Lung microvascular endothelial cell (primary cell): ENCODE results near the gene QDPR. TPM values are rescaled to one million over a fixed set of nuclear protein-coding genes. Genes with fewer than 3 reads are reported as not detected.

ENCODE experiments used
- DNase-seq, 2 donors: peaks; one replicate each; pipeline versions ENCODE4 v3.0.0 to v3.0.0-alpha.2; 2010; ENCODE audit warnings: low read depth in 2 of 2
- total RNA-seq: library from RNA; depleted of rRNA; stranded (reverse); fragments of >200 nt; gene quantifications from 2 replicates; pipeline ENCODE4 v1.2.1, GENCODE V29; 2014

QDPR gene
- total RNA-seq, 1 donor from 2014 or later: 12.7 TPM

DNA sequence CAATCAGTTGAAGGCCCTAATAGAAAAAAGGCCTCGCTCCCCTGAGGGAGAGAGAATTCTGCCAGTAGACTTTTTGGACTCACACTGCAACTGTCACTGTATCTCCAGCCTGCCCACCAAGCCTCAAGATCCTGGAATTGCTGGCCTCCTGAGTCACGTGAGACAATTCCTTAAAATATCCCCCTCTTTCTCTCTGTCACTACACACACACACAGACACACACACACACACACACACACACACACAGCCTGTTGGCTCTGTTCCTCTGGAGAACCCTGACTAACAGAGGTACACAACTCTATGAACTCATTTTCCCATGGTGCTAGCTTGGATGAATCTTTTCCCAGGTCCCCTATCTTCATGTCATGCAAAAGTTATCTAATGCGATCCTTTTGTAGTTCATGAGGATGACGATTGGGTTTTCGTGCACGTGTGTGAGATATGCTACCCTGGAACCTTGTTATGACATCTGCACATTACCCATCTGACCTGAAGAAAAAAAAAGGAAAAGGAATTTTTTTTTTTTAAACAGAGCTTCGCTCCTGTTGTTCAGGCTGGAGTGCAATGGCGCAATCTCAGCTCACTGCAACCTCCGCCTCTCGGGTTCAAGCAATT lies 16.8 kb upstream of the QDPR start:
- DNase-seq: no peak

DNA sequence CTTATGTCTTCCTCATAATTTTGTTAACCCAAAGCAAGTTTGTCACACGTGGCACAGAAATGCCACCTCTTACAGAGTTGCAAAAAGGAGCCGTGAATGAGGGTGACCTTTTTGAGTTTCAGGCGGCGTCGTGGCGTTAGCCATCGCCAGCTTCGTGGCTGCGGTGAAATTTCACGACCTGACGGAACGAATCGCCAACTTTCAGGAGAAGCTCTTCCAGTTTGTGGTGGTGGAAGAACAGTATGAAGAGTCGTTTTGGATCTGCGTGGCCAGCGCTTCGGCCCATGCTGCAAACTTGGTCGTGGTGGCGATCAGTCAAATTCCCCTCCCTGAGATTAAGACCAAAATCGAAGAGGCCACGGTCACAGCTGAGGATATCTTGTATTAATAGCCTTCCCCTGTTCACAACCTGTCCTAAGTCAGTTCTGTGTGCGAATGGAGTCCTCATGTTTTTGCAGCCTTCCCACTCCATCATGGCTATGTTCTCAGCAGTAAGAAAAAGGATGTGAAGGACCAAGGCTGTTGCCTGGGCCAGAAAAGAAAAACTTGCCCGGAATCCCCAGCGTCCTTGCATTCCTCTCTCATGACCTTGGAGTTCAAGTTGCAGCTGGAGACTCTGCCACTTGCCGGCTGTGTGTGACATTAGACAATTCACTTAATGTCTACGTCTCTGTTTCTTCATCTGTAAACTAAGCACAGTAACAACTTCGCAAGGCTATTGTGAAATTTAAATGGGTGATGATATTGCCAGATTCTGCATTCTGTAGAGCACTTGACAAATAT lies 15.0 kb upstream of the QDPR start:
- DNase-seq: no peak

DNA sequence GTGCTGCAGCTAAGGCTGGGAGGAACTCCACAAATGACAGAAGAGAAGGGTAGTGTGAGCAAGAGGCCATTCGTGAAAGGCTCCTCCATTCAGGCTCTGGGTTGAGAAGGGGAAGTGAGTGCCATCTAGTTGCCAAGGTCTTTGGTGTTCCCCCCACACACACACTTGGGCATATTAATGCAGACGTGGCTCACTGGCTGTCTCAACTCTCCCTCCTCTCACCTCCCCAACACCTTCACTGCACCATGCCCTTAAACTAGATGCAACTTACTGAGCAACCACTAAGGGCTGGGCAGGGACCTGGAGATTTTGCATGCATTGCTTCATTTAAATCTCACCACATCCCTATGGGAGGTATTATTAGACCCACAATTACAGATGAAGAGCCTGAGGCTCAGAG lies 11.8 kb upstream of the QDPR start:
- DNase-seq: no peak

DNA sequence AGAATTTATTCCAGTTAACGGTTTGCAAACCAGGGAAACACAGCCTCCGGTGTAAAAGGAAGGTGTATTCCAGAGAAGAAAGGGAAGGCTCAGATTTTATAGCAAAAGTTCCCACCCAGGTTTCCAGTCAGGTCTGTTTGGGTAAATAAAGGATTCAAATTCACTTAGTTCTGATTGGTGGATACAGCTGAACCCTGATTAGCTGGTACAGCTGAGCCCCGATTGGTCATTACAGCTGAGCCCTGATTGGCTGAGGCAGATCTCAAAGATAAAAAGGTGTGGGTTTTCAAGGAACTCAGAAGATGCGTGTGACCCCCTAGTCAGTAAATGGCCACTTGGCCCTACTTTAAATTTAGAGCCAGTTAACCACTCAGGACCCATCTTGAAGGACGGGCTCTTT lies 9.7 kb upstream of the QDPR start:
- no peak for DNase-seq

DNA sequence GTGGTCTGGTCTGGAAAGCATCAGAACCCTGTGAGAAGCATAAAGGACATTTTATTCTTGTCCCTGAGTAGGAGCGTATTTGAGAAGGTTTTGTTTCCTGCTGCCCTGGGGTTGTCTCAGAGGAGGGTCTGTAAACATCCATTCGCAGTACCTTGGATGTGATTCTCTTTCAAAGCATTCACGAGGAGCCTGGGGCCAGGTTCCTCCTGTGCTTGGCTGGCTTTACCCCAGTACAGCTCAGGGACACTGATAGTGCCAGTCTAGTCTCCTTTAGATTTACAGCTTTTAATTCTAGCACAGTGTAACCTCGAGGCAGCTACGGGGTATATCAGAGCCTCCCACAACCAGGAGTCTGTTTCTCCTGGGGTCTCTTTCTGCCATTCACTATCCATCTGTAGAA lies 5.8 kb upstream of the QDPR start:
- no peak for DNase-seq

DNA sequence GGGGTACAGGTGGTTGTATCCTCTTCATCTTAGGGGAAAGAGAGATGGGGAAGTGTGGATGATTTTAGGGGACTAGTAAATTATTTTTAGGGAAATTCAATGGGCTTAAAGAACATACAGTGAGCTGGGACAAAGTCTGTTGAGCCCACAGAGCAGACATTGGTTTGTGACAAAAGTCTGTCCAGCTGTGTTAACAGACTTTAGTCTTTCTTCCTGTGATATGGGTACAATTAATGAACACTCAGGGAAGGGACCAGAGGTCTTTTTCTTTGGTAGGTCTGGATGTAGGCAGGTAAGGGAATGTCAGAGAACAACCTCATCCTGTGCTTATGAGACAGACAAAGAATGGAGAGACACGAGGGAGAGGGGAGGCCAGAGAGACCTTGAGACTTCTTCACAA lies 5.1 kb upstream of the QDPR start:
- DNase-seq: no peak

DNA sequence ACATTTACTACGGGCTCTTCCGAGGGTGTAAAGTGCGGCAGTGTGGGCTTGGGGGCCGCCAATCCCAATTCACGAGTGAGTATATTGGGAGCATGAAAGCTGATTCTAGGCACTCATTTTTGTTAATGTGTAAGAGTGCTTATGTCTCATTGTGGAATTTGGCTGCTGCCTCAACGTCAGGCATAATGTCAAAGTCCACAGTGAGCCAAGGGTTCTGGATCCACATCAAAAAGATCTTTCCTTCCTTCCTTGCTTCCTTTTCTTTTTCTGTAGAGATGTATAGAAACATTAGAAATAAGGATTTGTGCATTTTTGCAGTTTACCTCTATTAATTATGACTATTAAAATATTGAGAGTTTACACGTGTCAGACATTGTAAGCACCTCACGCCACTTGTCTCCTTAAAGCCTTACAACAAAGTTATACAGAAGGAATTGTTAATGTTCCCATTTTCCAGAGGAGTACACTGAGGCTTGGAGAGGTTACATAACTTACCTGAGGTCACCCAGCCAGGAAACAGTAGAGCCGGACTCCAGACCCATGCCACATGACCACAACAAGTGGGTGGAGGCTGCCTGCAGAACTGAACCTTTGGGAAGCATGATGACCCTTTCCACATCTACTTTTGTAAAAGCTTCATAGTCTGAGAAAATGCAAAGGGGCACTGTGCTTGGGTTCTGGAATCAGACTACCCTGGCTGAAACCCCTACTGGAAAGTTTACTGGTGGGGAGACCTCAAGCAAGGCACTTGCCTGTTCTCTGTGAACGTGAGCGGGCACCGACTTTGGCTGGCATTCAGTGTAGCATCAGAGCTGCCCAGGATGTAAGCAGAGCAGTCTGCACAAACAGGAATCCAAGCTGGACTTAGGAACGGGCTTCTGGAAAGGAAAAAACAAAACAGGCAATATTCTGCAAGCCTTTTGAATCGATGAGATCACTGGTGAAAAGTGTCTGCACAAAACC lies 3.8 kb upstream of the QDPR start:
- peak in 1 of 2 donors; percentile 16 for DNase-seq

DNA sequence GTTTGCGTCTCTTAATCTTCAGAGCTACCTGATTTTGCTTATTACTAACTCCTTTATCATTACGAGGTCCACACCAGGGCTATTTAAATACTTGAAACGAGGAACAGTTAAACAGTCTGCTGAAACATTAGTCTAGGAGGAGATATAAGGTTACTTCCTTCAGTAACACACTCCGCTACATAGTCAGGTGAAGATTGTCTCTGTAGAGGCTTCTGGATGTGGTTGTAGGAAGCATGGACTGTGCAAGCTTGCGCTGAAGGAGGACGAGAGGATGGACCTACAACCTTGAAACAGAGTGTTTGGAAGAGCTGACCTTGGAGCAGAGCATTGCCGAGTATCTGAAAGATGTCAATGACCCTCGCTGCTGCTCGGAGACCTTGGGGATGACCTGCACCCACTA lies 3.0 kb upstream of the QDPR start, which contains the start of gene CLRN2:
CLRN2 (plus strand) TSS at position 301 of the 400 bp plus-strand sequence. CDS start 102 bp downstream, outside the sequence.
- no peak for DNase-seq

DNA sequence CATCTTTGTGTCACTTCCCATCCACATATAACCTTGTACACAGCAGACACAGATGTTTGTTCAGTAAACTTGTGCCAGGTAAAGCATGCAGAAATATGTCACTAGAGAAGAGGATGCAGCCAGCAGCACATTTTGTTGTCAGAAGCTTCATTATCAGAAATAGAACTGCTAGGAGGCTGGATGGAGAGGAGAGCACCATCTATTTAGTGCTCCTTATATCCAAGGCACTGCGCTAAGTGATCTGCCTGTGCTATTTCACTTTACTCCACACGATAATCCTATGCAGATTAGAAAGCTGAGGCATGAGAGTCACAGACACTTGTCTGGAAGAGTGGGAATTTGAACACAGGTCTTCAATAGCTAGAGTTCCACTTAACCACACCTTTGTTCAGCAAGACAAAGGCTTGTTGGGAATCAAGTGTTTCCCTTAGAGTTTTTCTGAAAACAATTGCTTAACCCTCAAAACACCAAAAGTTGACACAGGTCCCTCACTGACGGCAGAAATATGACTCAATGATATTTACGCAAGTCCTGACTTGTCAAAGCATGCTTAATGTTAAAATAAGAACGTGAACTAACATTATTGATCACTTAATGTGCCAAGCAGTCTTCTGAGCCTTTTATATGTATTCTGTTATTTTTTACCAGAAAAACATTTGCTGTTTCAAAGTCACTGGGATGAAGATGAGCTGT lies 1.2 kb upstream of the QDPR start:
- no peak for DNase-seq

DNA sequence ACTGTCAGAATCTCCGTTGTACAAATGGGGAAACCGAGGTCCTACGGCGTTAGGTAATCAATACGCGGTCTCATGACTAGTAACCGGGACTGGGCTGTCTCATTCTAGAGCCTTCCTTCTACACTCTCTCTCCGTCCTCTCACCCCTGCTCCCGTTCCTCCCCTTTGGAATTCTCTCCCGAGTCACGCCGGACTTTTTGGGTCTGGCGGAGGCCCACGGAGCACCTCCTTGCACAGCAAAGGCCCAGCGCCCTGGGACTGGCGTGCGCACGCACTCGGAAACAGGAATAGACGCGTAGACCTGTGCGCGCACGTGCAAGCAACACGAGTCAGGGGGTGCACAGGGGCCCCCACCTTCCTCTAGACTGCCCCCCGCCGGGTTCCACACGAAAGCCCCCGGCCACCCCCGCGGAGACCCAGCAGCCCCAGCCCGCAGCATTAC lies 361 bp downstream of the QDPR start:
- DNase-seq: peak; percentile 55 to 63

DNA sequence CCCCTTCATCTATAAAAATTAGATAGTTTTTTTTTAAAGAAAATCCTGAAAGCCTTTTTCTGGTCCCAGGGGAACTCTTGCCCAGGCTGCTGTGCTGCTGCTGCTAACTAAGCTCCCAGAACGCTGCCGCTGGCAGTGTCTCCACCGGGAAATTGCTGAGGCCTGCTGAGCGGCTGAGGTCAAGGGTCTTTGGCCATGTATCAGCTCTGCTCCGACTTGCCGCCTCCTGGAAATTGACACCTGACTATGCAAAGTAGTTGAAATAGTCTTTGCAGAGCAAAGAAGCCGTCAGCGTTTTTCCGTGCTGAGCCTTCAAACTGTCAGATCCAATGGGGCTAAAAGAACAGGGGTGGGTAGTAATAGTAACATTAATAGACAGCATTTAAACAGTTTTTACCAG lies 839 bp downstream of the QDPR start:
- DNase-seq: peak; percentile 53 to 54

DNA sequence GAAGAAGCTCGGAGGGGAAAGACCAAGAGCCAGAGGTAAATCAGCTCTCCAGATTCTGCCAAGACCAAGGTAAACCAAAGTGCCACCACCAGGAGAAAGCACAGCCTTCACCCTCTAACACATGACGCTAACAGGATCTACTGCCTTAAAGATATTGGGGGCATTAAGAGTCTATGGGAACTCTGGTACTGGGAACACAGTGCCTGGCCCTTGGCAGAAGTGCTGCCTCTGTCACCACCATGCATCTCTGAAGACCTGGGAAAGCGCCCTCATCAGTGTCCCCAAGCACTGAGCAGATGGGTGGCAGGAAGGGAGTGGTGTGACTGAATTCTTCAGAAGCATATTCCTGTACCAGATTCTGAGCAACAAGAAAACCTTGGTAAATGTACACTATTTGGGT lies 1.3 kb downstream of the QDPR start:
- DNase-seq: no peak

DNA sequence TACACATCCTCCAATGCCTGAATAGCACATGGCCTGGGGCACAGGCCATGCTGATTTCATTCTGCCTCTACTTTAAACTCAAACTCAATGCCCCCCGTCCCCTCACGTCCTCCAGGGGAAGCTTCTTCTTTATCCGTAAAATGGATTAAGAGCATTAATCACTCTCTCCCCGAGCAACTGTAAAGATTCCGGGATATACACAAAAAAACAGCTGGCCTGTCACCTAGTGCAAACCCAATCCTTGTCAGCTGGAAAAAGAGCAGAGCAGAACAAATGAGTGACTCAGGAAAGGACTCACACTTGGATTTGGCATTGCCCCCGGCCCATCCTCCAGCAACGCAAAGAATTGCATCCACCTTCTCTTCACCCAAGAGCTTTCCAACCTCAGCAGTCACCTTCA lies 7.8 kb downstream of the QDPR start:
- no peak for DNase-seq

DNA sequence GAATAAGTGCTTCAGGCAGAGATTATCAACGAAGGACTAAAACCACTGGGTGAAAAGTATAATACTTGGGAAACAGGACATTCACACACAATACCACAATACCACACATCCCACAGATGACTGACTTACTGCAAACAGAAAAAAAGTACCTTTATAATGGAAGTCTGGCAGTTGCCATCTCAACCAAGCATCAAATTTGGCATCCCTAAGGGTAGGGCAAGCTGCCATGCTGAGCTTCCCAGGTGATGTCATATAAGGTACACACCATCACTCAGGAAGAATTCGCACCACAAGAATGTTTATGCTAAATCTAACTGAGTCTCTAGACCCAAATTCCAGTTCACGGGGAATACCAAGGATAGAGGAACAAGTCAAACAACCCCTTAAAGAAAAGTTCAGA lies 9.1 kb downstream of the QDPR start:
- no peak for DNase-seq

DNA sequence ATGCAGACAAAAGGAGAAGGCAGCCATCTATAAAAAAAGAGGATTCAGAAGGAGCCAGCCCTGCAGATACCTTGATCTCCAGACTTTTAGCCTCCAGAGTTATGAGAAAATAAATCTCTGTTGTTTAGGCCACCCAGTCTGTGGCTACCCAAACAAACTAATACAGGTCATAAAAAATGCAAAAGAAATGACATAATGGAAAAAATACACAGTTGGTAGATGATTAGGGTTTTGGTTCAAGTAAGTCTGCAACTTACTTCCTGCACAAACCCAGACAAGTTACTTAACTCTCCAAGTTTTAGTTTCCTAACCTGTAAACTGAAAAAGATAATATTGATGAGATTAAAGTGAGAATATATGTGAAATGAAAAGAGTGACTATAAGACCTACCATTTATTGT lies 11.3 kb downstream of the QDPR start:
- no peak for DNase-seq

DNA sequence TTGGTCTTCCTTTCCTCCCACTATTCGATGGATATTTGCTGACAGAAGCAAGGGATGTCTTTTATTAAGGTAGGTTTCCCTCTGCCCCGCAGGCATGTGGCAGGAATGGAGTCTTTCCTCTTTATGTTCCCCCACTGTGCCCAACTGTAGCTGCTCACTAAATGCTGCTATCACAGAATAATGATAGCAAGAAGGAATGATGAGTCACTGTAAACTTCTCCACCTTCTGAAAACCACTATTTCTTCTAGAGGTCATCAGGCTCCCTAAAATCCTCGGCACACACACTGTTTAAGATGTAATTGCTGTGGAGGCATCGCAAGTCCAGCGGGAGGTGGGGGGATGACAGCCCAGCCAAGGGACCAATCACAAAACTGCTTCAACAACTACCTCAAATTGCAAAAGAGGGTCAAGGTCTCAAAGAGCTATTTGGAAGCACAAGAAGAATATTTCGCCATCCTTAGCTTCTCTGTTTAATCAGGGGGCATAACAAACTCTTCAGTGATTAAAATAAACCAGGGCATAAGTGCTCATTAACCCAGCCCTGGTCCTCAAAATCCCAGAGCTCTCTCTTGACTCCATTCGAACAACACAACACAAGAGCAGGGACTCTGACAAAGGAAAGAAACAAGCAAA lies 13.9 kb downstream of the QDPR start:
- DNase-seq: no peak

DNA sequence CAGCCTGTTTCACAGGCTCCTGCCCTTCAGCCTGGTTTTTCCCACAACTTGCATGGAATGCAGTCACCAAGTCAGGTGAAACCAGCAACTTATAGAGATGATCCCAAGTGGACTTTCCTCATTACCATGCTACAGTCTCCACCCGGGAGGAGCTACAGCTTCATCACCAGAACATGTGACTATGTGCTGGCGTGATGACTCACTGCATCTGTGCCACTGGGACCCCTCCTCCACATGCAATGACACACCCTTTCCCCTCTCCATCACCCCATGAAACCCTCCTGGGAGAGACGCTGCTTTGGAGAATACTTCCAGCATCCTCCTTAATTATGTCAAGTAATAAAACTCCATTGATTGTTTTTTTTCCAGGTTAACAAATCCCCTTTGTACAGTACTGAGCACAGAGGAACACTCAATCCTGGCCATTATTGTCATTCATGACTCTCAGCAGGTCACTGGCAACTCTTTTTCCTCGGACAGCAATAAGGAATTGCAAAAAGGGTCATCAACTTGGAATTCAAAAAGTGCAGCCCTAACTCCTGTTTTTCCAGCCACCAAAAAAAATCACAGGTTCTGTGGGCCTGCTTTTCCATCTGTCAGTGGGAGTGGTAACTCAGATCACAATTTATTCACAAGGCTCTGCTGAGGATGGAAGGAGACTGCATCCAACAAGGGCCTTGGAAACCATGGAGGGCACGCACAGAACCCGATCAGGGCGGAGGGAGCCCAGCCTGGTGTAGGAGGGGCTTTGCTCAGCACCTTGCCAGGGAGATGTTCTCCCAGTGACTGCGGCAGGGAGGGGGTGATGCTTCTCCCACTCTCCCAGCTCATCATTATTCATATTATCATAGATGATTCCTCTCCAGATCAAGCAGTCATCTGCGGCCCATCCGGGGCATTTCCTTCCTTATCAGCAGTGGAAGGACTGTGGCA lies 17.4 kb downstream of the QDPR start:
- peak; percentile 39 to 78 for DNase-seq

DNA sequence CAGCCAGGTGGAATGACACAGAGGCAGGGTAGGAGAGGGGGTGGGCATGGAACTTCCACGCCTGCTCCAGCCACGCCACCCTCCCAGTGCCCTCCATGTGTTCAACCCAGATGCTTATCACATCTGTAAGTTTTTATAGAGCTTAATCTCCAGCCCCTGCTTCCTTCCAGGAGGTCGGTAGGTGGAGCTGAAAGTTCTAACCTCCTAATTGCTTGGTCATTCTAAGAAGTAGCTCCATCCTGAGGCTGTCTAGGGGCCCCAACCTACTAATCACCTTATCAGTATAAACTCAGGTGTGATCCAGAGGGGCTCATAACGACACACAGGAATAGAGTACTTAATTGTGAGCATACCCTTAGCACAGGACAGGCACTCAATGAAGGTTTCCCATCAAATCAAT lies 18.3 kb downstream of the QDPR start:
- peak in 1 of 2 donors; percentile 12 for DNase-seq

DNA sequence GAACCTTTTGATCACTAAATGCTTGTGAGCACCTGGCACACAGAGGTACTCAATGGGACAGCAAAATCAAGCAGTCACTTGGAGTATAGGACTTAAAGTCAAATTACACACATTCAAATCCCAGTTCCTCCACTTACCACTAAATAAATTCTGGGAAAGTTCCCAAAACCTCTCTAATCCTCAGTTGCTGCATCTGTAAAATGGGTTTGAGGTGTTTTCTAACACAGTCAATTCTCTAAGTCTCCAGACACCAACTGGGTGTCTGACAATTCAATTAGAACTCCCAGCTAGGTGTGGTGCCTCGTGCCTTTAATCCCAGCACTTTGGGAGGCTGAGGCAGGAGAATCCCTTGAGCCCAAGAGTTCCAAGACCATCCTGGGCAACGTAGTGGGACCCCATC lies 19.0 kb downstream of the QDPR start:
- no peak for DNase-seq
